ENCODE results near the gene BEGAIN.

Gene BEGAIN

DNA sequence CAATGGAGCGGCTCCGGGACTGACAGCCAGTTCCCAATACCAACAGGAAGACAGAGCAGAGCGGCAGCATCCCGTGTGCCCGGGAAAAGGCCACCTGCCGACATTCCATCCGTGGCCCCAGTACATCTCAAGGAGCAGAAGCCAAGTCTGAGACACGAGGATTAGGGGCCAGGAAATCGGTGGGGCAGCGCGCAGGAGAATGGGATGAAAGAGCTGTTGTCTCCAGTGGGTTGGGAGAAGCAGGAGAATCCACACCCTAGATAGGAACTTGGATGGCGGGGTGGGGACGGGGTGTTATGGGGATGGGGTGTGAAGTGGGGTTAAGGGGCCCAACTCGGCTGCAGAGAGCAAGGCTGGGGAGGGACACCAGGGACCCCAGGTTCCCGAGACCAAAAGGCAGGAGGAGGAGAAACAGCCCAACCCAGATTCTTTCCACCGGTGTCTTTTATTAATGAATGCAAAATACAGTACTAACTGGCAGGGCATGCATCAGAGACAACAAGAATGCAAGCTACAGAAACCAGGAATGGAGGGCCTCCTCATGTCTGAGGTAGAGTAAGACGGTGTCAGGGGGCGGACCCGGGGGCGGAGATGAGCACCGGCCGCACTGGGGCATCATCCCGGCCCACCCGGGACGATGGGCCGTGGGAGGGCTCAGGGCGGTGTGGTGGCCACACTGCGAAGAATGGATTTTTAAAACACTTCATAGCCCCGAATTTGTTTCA, 50.3 kb downstream of the BEGAIN start:
- DNase-seq (ENCODE audit: low spot score) = no peak

GRCh38 chr14:100536121-100536510, 51.1 kb downstream of the BEGAIN start:
- no peak for DNase-seq (ENCODE audit: low spot score)

DNA sequence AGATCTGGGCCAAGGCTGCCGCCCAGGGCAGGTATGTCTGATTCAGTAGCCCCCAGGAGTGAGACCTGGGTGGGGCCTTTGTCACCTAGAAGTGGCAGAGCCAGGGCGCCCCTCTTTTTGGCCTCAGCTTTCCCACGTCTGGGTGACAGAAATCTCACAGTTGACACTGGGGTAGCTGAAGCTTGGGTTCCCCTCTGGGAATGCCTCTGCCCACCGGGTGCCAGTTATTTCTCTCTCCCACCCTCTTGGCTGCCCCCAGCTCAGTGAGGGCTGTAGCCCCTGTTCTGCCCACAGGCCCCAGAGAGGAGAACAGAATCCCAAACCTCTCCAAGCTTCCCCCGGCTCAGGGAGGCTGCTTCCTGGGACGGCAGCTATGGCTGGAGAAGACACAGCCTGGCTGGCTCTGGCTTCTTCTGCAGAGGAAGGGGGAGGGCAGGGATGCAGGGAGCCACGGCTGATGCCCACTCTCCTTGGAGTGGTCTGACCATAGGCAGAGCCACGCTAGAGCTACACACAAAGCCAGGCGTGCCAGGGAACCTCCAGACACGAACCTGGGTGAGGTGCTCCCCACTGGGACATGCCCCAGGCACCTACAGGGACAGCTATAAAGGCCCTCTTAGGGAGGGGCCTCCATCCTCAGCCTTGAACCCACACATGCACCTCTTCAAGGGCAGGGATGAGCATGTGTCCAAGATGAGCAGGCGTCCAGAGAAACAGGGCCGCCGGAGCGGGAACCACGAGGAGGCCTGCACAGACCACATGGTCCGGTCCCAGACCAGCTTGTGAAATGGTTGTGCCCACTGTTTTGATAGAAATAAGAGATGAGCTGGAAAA, 51.7 kb downstream of the BEGAIN start:
- no peak for DNase-seq (ENCODE audit: low spot score)

DNA sequence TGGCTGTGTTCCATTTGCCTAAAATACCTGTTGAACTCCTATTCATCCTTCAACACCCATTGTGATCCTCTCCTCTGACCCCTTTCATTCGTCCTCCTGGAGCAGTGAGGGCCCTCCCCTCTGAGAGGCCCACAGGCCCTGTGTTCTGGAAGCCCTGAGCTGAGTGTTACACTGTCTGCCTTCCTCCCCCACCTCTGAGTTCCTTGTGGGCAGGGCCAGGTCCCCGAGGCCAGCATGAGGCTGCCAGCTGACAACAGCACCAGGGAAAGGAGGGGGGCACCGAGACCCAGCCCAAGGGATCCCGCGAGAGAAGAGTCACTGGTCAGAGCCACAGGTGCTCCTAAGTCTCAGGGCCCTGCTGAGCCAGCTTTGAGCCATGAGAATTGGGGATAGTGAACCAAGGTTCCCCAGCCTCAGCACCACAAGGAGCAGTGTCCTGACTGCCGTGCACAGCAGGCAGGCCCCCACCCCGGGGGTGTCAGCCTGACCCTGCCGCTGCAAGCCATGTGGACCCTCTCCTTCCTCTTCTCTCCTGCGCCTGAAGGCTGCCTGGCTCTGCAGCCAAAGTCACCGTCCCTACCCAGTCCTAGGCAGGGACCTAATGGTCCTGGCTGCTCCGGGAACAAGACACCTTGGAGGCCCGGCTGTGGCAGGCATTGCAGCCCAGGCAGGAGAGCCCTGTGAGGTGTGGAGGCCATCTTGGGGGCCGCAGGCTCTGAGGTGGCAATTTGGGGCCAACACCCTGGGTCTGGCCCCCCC, 52.5 kb downstream of the BEGAIN start:
- DNase-seq (ENCODE audit: low spot score) = no peak

DNA sequence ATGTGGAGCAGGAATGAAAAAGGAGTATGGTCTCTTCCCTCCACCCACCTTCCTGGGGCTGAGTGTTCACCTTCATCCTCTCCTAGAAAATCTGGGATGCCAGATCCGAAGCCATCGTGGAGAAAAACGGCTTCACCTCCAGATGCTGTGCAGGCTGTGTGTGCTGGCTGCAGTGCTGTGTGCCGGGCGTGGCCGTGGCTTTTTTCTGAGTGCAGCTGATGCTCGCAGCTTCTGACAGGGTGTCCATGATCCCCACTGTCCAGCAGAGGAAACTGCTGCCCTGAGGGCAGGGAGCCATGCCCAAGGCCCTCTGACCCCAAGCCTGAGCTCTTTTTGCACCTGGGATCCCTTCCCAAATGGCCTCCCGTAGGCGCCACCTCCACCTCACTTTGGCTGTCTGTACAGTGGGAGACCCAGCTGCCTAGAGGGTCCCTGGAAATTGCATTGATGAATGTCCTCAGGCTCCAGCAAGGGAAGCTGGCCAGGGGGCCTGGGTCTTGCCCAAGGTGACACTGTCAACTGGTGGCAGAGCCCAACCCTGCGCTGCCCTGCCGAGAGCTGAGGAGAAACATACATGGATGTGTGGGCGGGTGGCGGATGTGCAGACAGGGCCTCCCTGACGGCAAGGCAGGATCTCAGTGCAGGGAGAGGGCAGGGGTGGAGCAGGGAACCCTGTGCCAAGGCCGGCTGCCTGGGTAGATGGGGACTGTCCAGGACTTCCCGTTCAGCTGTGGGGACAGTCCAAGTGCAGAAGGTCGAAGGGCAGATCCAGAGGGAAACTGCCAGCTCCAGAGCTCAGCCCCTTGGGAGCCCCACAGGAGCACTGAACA, 53.3 kb downstream of the BEGAIN start:
- no peak for DNase-seq (ENCODE audit: low spot score)

DNA sequence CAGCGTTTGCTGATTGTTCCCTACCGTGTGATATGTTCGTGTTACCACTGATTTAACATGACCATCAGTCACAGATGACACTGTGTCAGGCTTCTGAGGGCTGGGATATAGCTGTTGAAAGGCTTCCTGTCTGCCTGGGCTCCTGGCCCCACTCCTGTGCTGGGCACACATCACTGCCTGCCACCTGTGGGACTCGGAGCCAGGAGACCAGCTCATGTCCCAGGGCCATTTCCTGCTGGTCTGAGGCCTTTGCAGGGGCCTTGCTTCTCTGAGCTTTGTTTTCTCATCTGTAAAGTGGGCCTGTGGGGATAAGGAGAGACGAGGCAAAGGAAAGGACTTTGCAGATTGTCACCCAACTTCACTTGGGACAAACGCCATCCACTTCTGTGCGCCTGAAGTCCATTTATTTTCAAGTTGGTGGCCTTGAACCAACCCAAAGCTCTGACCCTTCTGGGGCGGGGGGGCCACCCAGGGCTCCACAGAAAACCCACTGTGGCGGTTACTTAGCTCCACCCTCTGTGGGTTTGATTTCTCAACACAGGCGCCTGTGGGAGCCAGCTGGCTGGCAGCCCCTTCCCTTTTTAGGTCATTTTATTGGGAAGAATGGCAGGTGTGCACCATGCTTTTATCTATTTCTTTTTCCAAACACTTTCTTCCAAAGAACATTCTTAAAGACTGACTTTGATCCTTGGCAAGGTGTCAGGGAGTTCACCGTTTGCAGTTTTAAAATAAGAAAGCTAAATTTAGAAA, 54.1 kb downstream of the BEGAIN start:
- no peak for DNase-seq (ENCODE audit: low spot score)

DNA sequence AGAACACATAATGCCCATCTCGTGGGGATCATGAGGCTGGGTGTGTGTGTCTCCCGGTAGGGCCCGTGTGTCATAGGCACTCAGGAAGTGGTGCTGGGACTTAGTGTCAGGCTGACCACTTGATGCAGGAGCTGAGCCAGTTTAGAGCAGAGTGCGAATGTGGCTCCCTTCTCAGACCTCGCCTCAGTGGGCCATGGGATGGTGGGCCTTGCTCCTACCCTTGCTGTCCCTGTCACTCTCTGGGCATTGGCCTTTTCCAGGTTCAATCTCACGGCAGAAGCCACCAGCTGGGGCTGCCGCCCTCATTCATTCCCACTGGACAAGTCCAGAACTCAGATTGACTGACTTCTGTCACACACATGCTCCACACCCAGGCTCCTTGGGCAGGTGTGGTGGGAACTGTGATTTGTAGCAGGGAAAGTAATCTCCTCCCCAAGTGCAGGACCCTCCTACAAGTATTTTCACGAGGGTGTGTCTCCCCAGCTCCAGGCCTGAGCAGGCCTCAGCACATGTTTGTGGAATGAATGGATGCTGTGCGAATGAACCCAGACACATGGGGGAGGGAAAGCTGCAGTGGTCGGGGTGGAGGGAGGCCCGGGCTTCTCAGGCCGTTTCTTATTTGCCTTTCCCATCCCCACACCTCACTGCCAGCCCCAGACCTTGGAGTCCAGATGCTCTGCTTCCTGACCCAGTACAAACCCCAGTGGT, 54.9 kb downstream of the BEGAIN start:
- no peak for DNase-seq (ENCODE audit: low spot score)

- no peak for DNase-seq (ENCODE audit: low spot score)
These were observed 55.8 kb downstream of the BEGAIN start for GRCh38 chr14:100531152-100532121.

GRCh38 chr14:100530270-100531072, 56.7 kb downstream of the BEGAIN start:
- no peak for DNase-seq (ENCODE audit: low spot score)

DNA sequence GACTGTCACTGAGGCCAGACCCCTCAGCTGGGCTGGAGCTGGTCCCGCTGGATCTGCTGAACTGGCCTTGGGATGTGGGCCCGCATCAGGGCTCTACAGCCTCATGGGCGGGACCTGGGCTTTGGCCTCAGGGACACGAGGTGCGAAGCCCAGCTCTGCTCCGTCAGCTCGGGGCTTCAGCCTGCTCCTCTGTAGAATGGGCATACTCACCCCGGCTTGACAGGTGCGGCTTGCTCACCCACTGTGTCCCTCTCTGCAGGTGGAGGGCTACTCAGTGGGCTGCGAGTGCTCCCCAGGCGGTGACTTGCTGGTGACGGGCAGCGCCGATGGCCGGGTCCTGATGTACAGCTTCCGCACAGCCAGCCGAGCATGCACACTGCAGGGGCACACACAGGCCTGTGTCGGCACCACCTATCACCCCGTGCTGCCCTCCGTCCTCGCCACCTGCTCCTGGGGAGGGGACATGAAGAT, 57.6 kb downstream of the BEGAIN start:
- DNase-seq (ENCODE audit: low spot score) = peak; percentile 1

DNA sequence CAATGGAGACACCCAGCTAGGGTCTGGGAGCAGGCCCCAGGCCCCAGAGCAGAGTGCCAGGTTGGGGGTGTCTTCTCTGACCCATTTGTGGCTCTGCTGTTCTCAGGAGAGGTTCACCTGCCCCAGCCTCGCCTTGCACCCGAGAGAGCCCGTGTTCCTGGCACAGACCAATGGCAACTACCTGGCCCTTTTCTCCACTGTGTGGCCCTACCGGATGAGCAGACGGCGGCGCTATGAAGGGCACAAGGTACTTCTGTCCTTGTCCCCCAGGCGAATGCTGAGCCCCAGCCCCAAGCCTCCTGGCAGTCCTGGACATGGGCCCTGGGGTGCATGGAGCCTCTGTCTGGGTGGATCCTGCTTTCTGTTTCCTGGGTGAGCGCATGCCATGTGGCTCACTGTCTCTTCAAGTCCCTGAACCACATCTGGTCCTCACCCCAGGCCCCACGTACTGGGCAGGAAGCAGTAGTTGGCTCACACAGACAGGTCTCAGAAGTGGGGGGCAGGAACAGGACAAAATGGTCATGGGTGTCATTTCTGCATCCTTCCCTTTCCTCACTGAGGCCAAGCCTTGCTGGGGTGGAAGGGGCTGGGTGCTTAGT, 58.2 kb downstream of the BEGAIN start:
- peak; percentile 1 for DNase-seq (ENCODE audit: low spot score)

- DNase-seq (ENCODE audit: low spot score) = no peak
These were observed 60.6 kb downstream of the BEGAIN start for GRCh38 chr14:100526632-100527031.

- DNase-seq (ENCODE audit: low spot score) = no peak
These were observed 61.2 kb downstream of the BEGAIN start for GRCh38 chr14:100526057-100526456.

GRCh38 chr14:100525615-100526014, 61.6 kb downstream of the BEGAIN start:
- DNase-seq (ENCODE audit: low spot score) = no peak

DNA sequence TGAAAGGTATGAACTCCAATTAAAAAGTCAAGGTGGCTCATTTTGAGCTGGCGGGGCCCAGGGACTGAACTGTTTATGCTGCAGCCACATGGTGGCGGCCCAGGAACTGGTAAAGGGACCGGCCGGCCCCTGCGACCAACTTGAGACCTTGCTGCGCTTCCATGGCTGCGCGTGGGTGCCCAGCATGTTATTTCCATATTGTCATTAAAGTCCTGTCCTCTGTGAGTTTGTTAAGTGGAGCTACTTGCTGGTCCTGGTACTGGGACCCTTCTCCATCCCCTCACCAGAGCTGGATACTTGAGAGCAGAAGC, 62.3 kb downstream of the BEGAIN start:
- DNase-seq (ENCODE audit: low spot score) = no peak

DNA sequence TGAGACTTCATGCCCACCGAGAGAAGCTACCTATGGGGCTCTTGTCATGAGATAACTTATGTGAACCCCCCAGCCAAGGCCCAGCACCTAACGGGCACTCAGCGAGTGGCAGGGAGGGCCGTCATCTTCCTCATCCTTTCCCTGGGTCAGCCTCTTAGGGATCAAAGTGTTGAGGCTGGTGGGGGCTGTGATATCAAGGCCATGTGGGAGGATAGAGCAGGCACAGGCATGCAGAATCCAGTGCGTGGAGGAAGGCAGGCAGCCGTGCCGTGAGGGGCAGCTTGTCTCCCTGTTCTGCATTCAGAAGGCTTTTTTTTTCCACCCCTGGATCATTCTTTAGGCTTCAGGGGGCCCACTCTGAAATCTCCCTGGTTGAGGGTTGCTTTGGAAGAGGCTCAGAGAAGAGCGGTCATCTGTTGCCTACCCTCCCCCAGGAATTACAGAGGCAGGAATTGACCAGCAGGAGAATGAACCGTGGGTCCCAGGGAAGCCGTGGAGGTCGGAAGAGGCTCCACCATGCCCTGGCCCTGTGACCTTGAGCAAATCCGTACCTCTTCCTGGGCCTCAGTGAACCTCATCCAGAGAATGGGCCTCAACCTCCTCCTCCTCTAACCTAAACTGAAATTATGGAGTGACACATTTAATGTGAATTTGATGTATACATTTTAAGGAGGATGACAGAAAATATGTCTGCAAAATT, 62.8 kb downstream of the BEGAIN start:
- no peak for DNase-seq (ENCODE audit: low spot score)

- DNase-seq (ENCODE audit: low spot score) = no peak
These were observed 63.4 kb downstream of the BEGAIN start for GRCh38 chr14:100523843-100524169.

Measured in Ammon's horn (tissue), 1 donor.